H1 (cell line): ENCODE measurements around the gene CTNNA3. TPM values are rescaled to one million over a fixed set of nuclear protein-coding genes. Genes with fewer than 3 reads are reported as not detected.

Experiments
- CTCF ChIA-PET: fragments of 300-600 bp; sonication (Branson Sonifier 250); formaldehyde crosslinking; loops from one replicate; lab custom pipeline; 2021; ENCODE audit not compliant: partially characterized antibody; lab: Charles Lee
- POLR2A ChIA-PET: fragments of 300-600 bp; sonication (Branson Sonifier 250); formaldehyde crosslinking; loops from one replicate; lab custom pipeline; 2021; ENCODE audit warnings: inconsistent platforms; ENCODE audit not compliant: partially characterized antibody; lab: Charles Lee
- DNase-seq, 2 experiments: peaks; one replicate each; pipeline versions ENCODE4 v3.0.0 to v3.0.0-alpha.2; 2010 to 2022; ENCODE audit warnings: low spot score in 2 of 2, low read depth in 1 of 2, mixed read lengths in 1 of 2
- FAIRE-seq: peaks from 2 replicates; lab custom pipeline; 2011; peaks lifted over from hg19 to GRCh38; lab: Jason Lieb, UNC
- H2AFZ ChIP-seq: 2 replicates; pipeline ENCODE4 v1.8.1; 2012; ENCODE audit warnings: low read length, inconsistent platforms
- H2AK5ac ChIP-seq: 2 replicates; pipeline ENCODE4 v1.6.1; 2013; ENCODE audit warnings: low read depth, low read length
- H2BK120ac ChIP-seq: replicated peaks from 2 replicates; pipeline ENCODE3; 2013; ENCODE audit warnings: low read depth, low read length, inconsistent platforms
- H2BK12ac ChIP-seq: 2 replicates; pipeline ENCODE4 v1.6.1; 2013; ENCODE audit warnings: low read depth, low read length
- H2BK15ac ChIP-seq: 2 replicates; pipeline ENCODE4 v1.6.1; 2013; ENCODE audit warnings: low read length
- H2BK20ac ChIP-seq: 2 replicates; pipeline ENCODE4 v1.6.1; 2013; ENCODE audit warnings: low read length
- H2BK5ac ChIP-seq: 2 replicates; pipeline ENCODE4 v1.6.1; 2013; ENCODE audit warnings: low read depth, low read length
- H3K14ac ChIP-seq: 2 replicates; pipeline ENCODE4 v1.6.1; 2013; ENCODE audit warnings: inconsistent platforms; ENCODE audit not compliant: insufficient read length
- H3K18ac ChIP-seq: 2 replicates; pipeline ENCODE4 v1.6.1; 2013; ENCODE audit warnings: low read length; ENCODE audit errors: extremely low read depth
- H3K23ac ChIP-seq: 2 replicates; pipeline ENCODE4 v1.6.1; 2013; ENCODE audit warnings: inconsistent platforms; ENCODE audit not compliant: insufficient read length
- H3K23me2 ChIP-seq: 2 replicates; pipeline ENCODE4 v1.6.1; 2013; ENCODE audit warnings: low read depth, low read length
- H3K27ac ChIP-seq: 2 replicates; pipeline ENCODE4 v1.6.1; 2011; ENCODE audit warnings: low read depth, low read length, inconsistent platforms
- H3K27me3 ChIP-seq, 4 experiments: replicated peaks in 1 of 4; 1 replicate in 1 of 4; 2 replicates in 3 of 4; pipeline versions ENCODE4 v1.6.1 to v1.8.1; 2011 to 2013; ENCODE audit warnings: low read length in 3 of 4, mild to moderate bottlenecking in 3 of 4, inconsistent platforms in 2 of 4, mixed read lengths in 2 of 4, moderate library complexity in 1 of 4; ENCODE audit not compliant: control insufficient read depth in 3 of 4, insufficient read depth in 3 of 4; ENCODE audit errors: extremely low read depth in 1 of 4
- H3K36me3 ChIP-seq, 4 experiments: 2 replicates each; pipeline versions ENCODE4 v1.6.1 to v1.8.1; 2011 to 2013; ENCODE audit warnings: mild to moderate bottlenecking in 4 of 4, low read length in 3 of 4, moderate library complexity in 2 of 4, control low read depth in 1 of 4, inconsistent platforms in 1 of 4; ENCODE audit not compliant: insufficient read depth in 4 of 4, control insufficient read depth in 2 of 4
- H3K4ac ChIP-seq: replicated peaks from 2 replicates; pipeline ENCODE3; 2013; ENCODE audit warnings: low read length, low read depth, mixed read lengths, inconsistent platforms; ENCODE audit not compliant: insufficient read length
- H3K4me1 ChIP-seq, 4 experiments: replicated peaks in 1 of 4; 1 replicate in 1 of 4; 2 replicates in 3 of 4; pipeline versions ENCODE4 v1.6.1 to v1.8.1; 2011 to 2013; ENCODE audit warnings: low read length in 3 of 4, inconsistent platforms in 2 of 4, mixed read lengths in 1 of 4; ENCODE audit not compliant: insufficient read depth in 4 of 4, control insufficient read depth in 3 of 4
- H3K4me2 ChIP-seq, 2 experiments: 2 replicates each; pipeline versions ENCODE4 v1.6.1 to v1.8.1; 2011 to 2013; ENCODE audit warnings: low read depth in 2 of 2, low read length in 2 of 2, control low read depth in 1 of 2, inconsistent platforms in 1 of 2, mild to moderate bottlenecking in 1 of 2; ENCODE audit not compliant: insufficient read depth in 1 of 2
- H3K4me3 ChIP-seq, 4 experiments: fragments of 200-600, 300-600 bp in 1 of 4; sonication (generic), shearing (Covaris generic), sonication (Bioruptor Twin) in 1 of 4; 2 replicates each; pipeline versions ENCODE4 v1.5.1 to v1.8.1; 2011 to 2016; ENCODE audit warnings: low read length in 4 of 4, low read depth in 3 of 4, control low read depth in 2 of 4, inconsistent platforms in 2 of 4, mild to moderate bottlenecking in 2 of 4, mixed read lengths in 1 of 4, moderate library complexity in 1 of 4; ENCODE audit not compliant: insufficient read depth in 2 of 4; ENCODE audit errors: extremely low read depth in 1 of 4
- H3K56ac ChIP-seq: replicated peaks from 2 replicates; pipeline ENCODE3; 2013; ENCODE audit warnings: low read depth, mild to moderate bottlenecking, mixed read lengths, low read length, inconsistent platforms; ENCODE audit not compliant: insufficient read length
- H3K79me1 ChIP-seq: 2 replicates; pipeline ENCODE4 v1.6.1; 2013; ENCODE audit warnings: low read depth, low read length, control low read depth
- H3K79me2 ChIP-seq, 2 experiments: 2 replicates each; pipeline versions ENCODE4 v1.6.1 to v1.8.1; 2012 to 2013; ENCODE audit warnings: low read length in 2 of 2, mild to moderate bottlenecking in 2 of 2, inconsistent platforms in 1 of 2; ENCODE audit not compliant: insufficient read depth in 2 of 2, control insufficient read depth in 1 of 2
- H3K9ac ChIP-seq, 4 experiments: replicated peaks in 1 of 4; 1 replicate in 1 of 4; 2 replicates in 3 of 4; pipeline versions ENCODE4 v1.6.1 to v1.8.1; 2011 to 2013; ENCODE audit warnings: low read depth in 3 of 4, low read length in 3 of 4, control low read depth in 2 of 4, mild to moderate bottlenecking in 2 of 4, moderate library complexity in 2 of 4, inconsistent platforms in 1 of 4; ENCODE audit errors: extremely low read depth in 1 of 4
- H3K9me3 ChIP-seq, 2 experiments: 2 replicates each; pipeline versions ENCODE4 v1.6.1 to v1.8.1; 2012 to 2013; ENCODE audit warnings: mild to moderate bottlenecking in 2 of 2, moderate library complexity in 2 of 2, control low read depth in 1 of 2, inconsistent platforms in 1 of 2, low read depth in 1 of 2, low read length in 1 of 2, mixed read lengths in 1 of 2; ENCODE audit not compliant: insufficient read depth in 2 of 2
- H4K20me1 ChIP-seq, 2 experiments: replicated peaks in 1 of 2; 2 replicates each; pipeline versions ENCODE3 to v1.8.1; 2011 to 2013; ENCODE audit warnings: inconsistent platforms in 2 of 2, low read length in 2 of 2, mild to moderate bottlenecking in 1 of 2; ENCODE audit not compliant: insufficient read depth in 2 of 2, control insufficient read depth in 1 of 2
- H4K5ac ChIP-seq: 2 replicates; pipeline ENCODE4 v1.6.1; 2013; ENCODE audit warnings: low read length, low read depth, mixed read lengths, inconsistent platforms; ENCODE audit not compliant: insufficient read length
- H4K8ac ChIP-seq: 2 replicates; pipeline ENCODE4 v1.8.0; 2013; ENCODE audit warnings: mild to moderate bottlenecking, moderate library complexity, low read length, inconsistent platforms; ENCODE audit not compliant: insufficient read depth; ENCODE audit errors: extremely low read depth
- H4K91ac ChIP-seq: replicated peaks from 2 replicates; pipeline ENCODE3; 2013; ENCODE audit warnings: low read length, mixed read lengths, inconsistent platforms; ENCODE audit not compliant: insufficient read length
- BRCA1 ChIP-seq: IDR thresholded peaks from 2 replicates; pipeline ENCODE4 v1.6.1; 2012; ENCODE audit warnings: low read depth, low read length, improper control_type of control experiment
- CBX8 ChIP-seq: fragments of 300-800, 300-1000 bp; sonication (generic); IDR thresholded peaks from 2 replicates; pipeline ENCODE4 v1.7.1; 2016; ENCODE audit warnings: low read depth, low read length, borderline replicate concordance
- CREB1 ChIP-seq: IDR thresholded peaks from 2 replicates; pipeline ENCODE4 v1.6.1; 2012; ENCODE audit warnings: inconsistent platforms
- GABPA ChIP-seq: IDR thresholded peaks from 2 replicates; pipeline ENCODE4 v1.6.1; 2011; ENCODE audit warnings: mild to moderate bottlenecking, low read length, moderate library complexity, borderline replicate concordance; ENCODE audit not compliant: insufficient read depth
- HDAC6 ChIP-seq: IDR thresholded peaks from one replicate; pipeline ENCODE4 v1.7.1; 2012; ENCODE audit warnings: low read depth, mild to moderate bottlenecking, inconsistent platforms, low read length, moderate library complexity
- JUND ChIP-seq: IDR thresholded peaks from 2 replicates; pipeline ENCODE4 v1.6.1; 2011; ENCODE audit warnings: mild to moderate bottlenecking, improper control_type of control experiment, low read length
- MAFK ChIP-seq: IDR thresholded peaks from 2 replicates; pipeline ENCODE4 v1.6.1; 2012; ENCODE audit warnings: low read depth, mild to moderate bottlenecking, improper control_type of control experiment, low read length
- POU5F1 ChIP-seq: IDR thresholded peaks from 2 replicates; pipeline ENCODE4 v1.6.1; 2011; ENCODE audit warnings: low read depth, mild to moderate bottlenecking, low read length, moderate library complexity
- SP2 ChIP-seq: IDR thresholded peaks from 2 replicates; pipeline ENCODE4 v1.6.1; 2012; ENCODE audit warnings: mild to moderate bottlenecking, low read length, inconsistent platforms
- SRF ChIP-seq: IDR thresholded peaks from 2 replicates; pipeline ENCODE4 v1.6.1; 2011; ENCODE audit warnings: mild to moderate bottlenecking, low read depth, low read length, moderate library complexity
- TCF12 ChIP-seq: IDR thresholded peaks from 2 replicates; pipeline ENCODE4 v1.6.1; 2011; ENCODE audit warnings: low read depth, mild to moderate bottlenecking, low read length
- WGBS, 2 experiments: shearing (Covaris generic) in 1 of 2; methylation state at CpG; one replicate each; pipeline versions ENCODE4 v1.1.6 to v1.1.7; 2013 to 2015; ENCODE audit warnings: low lambda C conversion rate in 2 of 2, mixed read lengths in 2 of 2, inconsistent platforms in 1 of 2, low coverage in 1 of 2, missing lambda C conversion rate in 1 of 2; ENCODE audit not compliant: insufficient replicate concordance in 2 of 2, insufficient coverage in 1 of 2, insufficient read length in 1 of 2; ENCODE audit errors: extremely low coverage in 1 of 2, missing lambda C conversion rate in 1 of 2; 5-methylcytosine and 5-hydroxymethylcytosine counted together
- polyA plus RNA-seq, 7 experiments: library from polyadenylated mRNA; depleted of rRNA in 3 of 7; stranded (reverse) in 5 of 7; unstranded in 2 of 7; fragments of >200 nt in 5 of 7; fragments of 200-250 nt in 2 of 7; gene quantifications; 1 replicate in 5 of 7; 2 replicates in 1 of 7; 4 replicates in 1 of 7; pipeline versions ENCODE4 v1.2.1 to v1.2.3, GENCODE V29; 2011 to 2013; ENCODE audit warnings: missing spikeins in 2 of 7, mixed read lengths in 2 of 7
- total RNA-seq: library from RNA; stranded (reverse); fragmentation: NEBNext Ultra II Directional; extraction: Animal tissue kit (Norgen Biotek cat#: 25700); gene quantifications from 2 replicates; pipeline ENCODE4 v1.2.1, GENCODE V29; 2021

CTNNA3 gene
- total and polyA plus RNA-seq, 2 of the 8 experiments (the other 6 are each of a cell fraction or from before 2014, with no cell fraction given): 1.3 to 1.5 TPM

- no peaks in the 10 kb centered on the region for H3K27me3 ChIP-seq
- H3K4ac ChIP-seq: no peak overlapping the region
- no peak overlapping the region for H2BK5ac ChIP-seq
- no peaks in the 10 kb centered on the region for H3K9me3 ChIP-seq
- no peak overlapping the region for H2BK15ac ChIP-seq
- H2AFZ ChIP-seq: no peak overlapping the region
- H2BK12ac ChIP-seq: no peak overlapping the region
- H4K5ac ChIP-seq: no peak overlapping the region
- DNase-seq: no peak
- no peaks in the 10 kb centered on the region for H3K79me2 ChIP-seq
- TF ChIP-seq CREB1 (no peak), CBX8 (no peak), MAFK (no peak), POU5F1 (no peak), SRF (no peak), JUND (no peak), GABPA (no peak), HDAC6 (no peak), SP2 (no peak), TCF12 (no peak), BRCA1 (no peak)
- ChIA-PET POLR2A (no interaction called here), CTCF (no interaction called here)
- no peak overlapping the region for H3K4me2 ChIP-seq
- no peak overlapping the region for H3K18ac ChIP-seq
- no peak overlapping the region for H3K27ac ChIP-seq
- WGBS, 2 experiments: 100% methylated on average over 1 of the region's 1 CpG; no CpG with 5 or more reads in 1 of the 2 experiments
- FAIRE-seq: no peak
- H3K4me3 ChIP-seq: no peak overlapping the region
- no peak overlapping the region for H3K14ac ChIP-seq
- no peak overlapping the region for H3K23ac ChIP-seq
- no peaks in the 10 kb centered on the region for H4K20me1 ChIP-seq
- H3K36me3 ChIP-seq: no peaks in the 10 kb centered on the region
- H3K23me2 ChIP-seq: no peaks in the 10 kb centered on the region; the same call in 1 of the 2 replicates
- no peak overlapping the region for H3K56ac ChIP-seq
- no peaks in the 10 kb centered on the region for H3K4me1 ChIP-seq
- H4K8ac ChIP-seq: no peak overlapping the region
- H4K91ac ChIP-seq: no peak overlapping the region
- H2BK20ac ChIP-seq: no peak overlapping the region
- H2BK120ac ChIP-seq: no peak overlapping the region
- no peaks in the 10 kb centered on the region for H3K79me1 ChIP-seq
- H2AK5ac ChIP-seq: no peak overlapping the region
- no peak overlapping the region for H3K9ac ChIP-seq
These were observed 396.2 kb downstream of the CTNNA3 start for GRCh38 chr10:67299761-67300160.
